ENCODE results near the gene ADAT1.

ADAT1 gene

DNA sequence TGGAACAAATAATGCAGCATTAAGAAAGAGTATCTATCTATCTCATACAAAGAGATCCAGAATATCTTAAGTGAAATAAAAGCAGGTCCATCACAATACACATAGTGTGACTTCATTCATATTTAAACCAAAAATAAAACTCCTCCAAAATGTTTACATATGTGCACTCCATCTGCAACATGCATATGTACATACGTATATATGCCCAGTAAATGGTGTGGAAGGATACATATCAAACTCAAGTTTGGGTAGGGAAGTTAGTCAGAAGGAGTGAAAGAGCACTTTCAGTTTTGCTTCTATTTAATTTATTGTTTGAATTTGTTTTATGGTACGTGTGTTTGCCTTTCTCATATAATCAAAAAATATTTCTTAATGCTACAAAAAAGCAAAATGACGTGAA lies 12.0 kb upstream of the ADAT1 start (continued):
- TF ChIP-seq BACH2 (CRISPR knock-in tag; IDR thresholded peaks at IDR 0.05; ENCODE audit: borderline replicate concordance) (no peak), ZNF70 (CRISPR knock-in tag; IDR thresholded peaks at IDR 0.05) (no peak), SNAI2 (CRISPR knock-in tag; IDR thresholded peaks at IDR 0.05) (no peak), GLIS3 (CRISPR knock-in tag; IDR thresholded peaks at IDR 0.05) (no peak), CSDC2 (CRISPR knock-in tag; IDR thresholded peaks at IDR 0.05) (no peak), ARNTL (CRISPR knock-in tag; IDR thresholded peaks at IDR 0.05; ENCODE audit: borderline replicate concordance, low read depth) (no peak), TCF4 (CRISPR knock-in tag; IDR thresholded peaks at IDR 0.05; ENCODE audit: borderline replicate concordance) (no peak)
- TF ChIP-seq, protein P1, sequence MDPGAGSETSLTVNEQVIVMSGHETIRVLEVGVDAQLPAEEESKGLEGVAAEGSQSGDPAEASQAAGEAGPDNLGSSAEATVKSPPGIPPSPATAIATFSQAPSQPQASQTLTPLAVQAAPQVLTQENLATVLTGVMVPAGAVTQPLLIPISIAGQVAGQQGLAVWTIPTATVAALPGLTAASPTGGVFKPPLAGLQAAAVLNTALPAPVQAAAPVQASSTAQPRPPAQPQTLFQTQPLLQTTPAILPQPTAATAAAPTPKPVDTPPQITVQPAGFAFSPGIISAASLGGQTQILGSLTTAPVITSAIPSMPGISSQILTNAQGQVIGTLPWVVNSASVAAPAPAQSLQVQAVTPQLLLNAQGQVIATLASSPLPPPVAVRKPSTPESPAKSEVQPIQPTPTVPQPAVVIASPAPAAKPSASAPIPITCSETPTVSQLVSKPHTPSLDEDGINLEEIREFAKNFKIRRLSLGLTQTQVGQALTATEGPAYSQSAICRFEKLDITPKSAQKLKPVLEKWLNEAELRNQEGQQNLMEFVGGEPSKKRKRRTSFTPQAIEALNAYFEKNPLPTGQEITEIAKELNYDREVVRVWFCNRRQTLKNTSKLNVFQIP (CRISPR knock-in tag; IDR thresholded peaks at IDR 0.05; ENCODE audit: borderline replicate concordance, low read depth) = no peak

DNA sequence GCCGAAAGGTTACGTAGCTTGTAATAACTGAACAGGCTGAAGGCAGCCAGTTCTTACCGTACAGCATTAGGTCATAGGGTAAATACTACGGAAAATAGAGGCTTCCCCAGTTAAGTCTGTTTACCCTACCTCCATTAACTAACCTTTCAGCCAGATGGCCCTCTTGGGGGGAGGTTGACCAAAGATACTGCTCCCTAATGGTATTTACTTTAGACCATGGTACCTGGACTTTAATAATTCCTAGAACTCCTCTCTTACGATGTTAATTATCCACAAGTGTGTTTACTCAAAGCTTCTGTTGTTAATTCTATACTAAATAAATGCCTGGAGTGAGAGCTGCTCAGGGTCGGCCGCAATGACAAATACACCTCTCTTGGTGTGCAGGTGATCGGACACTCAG lies 9.8 kb upstream of the ADAT1 start:
- no peak for TF ChIP-seq CSDC2 (CRISPR knock-in tag; IDR thresholded peaks at IDR 0.05)
- TF ChIP-seq TOX (CRISPR knock-in tag; IDR thresholded peaks at IDR 0.05; ENCODE audit: borderline replicate concordance) = no peak
- no peak for TF ChIP-seq ESRRG (CRISPR knock-in tag; IDR thresholded peaks at IDR 0.05)
- TF ChIP-seq, protein P2, sequence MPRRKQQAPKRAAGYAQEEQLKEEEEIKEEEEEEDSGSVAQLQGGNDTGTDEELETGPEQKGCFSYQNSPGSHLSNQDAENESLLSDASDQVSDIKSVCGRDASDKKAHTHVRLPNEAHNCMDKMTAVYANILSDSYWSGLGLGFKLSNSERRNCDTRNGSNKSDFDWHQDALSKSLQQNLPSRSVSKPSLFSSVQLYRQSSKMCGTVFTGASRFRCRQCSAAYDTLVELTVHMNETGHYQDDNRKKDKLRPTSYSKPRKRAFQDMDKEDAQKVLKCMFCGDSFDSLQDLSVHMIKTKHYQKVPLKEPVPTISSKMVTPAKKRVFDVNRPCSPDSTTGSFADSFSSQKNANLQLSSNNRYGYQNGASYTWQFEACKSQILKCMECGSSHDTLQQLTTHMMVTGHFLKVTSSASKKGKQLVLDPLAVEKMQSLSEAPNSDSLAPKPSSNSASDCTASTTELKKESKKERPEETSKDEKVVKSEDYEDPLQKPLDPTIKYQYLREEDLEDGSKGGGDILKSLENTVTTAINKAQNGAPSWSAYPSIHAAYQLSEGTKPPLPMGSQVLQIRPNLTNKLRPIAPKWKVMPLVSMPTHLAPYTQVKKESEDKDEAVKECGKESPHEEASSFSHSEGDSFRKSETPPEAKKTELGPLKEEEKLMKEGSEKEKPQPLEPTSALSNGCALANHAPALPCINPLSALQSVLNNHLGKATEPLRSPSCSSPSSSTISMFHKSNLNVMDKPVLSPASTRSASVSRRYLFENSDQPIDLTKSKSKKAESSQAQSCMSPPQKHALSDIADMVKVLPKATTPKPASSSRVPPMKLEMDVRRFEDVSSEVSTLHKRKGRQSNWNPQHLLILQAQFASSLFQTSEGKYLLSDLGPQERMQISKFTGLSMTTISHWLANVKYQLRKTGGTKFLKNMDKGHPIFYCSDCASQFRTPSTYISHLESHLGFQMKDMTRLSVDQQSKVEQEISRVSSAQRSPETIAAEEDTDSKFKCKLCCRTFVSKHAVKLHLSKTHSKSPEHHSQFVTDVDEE (CRISPR knock-in tag; IDR thresholded peaks at IDR 0.05) = no peak
- TF ChIP-seq, protein P3, sequence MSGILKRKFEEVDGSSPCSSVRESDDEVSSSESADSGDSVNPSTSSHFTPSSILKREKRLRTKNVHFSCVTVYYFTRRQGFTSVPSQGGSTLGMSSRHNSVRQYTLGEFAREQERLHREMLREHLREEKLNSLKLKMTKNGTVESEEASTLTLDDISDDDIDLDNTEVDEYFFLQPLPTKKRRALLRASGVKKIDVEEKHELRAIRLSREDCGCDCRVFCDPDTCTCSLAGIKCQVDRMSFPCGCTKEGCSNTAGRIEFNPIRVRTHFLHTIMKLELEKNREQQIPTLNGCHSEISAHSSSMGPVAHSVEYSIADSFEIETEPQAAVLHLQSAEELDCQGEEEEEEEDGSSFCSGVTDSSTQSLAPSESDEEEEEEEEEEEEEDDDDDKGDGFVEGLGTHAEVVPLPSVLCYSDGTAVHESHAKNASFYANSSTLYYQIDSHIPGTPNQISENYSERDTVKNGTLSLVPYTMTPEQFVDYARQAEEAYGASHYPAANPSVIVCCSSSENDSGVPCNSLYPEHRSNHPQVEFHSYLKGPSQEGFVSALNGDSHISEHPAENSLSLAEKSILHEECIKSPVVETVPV (CRISPR knock-in tag; IDR thresholded peaks at IDR 0.05) = no peak
- TF ChIP-seq ZNF565 (CRISPR knock-in tag; conservative IDR thresholded peaks at IDR 0.05; ENCODE audit: low read depth) = no peak
- TF ChIP-seq, protein P4, sequence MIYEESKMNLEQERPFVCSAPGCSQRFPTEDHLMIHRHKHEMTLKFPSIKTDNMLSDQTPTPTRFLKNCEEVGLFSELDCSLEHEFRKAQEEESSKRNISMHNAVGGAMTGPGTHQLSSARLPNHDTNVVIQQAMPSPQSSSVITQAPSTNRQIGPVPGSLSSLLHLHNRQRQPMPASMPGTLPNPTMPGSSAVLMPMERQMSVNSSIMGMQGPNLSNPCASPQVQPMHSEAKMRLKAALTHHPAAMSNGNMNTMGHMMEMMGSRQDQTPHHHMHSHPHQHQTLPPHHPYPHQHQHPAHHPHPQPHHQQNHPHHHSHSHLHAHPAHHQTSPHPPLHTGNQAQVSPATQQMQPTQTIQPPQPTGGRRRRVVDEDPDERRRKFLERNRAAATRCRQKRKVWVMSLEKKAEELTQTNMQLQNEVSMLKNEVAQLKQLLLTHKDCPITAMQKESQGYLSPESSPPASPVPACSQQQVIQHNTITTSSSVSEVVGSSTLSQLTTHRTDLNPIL (CRISPR knock-in tag; IDR thresholded peaks at IDR 0.05; ENCODE audit: low read depth) = no peak
- no peak for TF ChIP-seq ZFP3 (CRISPR knock-in tag; IDR thresholded peaks at IDR 0.05)
- no peak for TF ChIP-seq RARB (CRISPR knock-in tag; IDR thresholded peaks at IDR 0.05)
- no peak for ATAC-seq

DNA sequence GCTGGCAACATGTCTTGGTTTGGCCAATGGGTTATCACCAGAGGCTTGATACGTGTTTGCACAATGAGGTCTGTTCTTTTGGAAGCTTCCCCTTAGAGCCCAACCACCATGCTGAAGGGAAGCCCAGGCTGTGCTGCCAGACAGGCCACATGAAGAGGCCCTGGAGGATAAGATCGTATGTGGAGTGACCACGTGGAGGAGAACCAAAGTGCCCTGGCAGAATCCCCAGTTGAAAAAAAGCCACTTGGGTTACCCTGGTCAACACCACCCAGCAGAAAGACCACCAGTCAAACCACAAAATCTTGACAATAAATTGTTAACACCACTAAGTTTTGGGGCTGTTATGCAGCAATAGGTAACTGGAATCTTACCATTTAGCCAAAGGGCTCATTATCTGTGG lies 7.0 kb upstream of the ADAT1 start:
- ATAC-seq = no peak
- TF ChIP-seq TCF4 (CRISPR knock-in tag; IDR thresholded peaks at IDR 0.05; ENCODE audit: borderline replicate concordance) (no peak), RARB (CRISPR knock-in tag; IDR thresholded peaks at IDR 0.05) (no peak), TOX (CRISPR knock-in tag; IDR thresholded peaks at IDR 0.05; ENCODE audit: borderline replicate concordance) (no peak), SNAI2 (CRISPR knock-in tag; IDR thresholded peaks at IDR 0.05) (no peak), ZFP3 (CRISPR knock-in tag; IDR thresholded peaks at IDR 0.05) (no peak), ZNF8 (CRISPR knock-in tag; IDR thresholded peaks at IDR 0.05) (no peak), ARNTL (CRISPR knock-in tag; IDR thresholded peaks at IDR 0.05; ENCODE audit: borderline replicate concordance, low read depth) (no peak)
- TF ChIP-seq, protein P1 (CRISPR knock-in tag; IDR thresholded peaks at IDR 0.05; ENCODE audit: borderline replicate concordance, low read depth) = no peak

DNA sequence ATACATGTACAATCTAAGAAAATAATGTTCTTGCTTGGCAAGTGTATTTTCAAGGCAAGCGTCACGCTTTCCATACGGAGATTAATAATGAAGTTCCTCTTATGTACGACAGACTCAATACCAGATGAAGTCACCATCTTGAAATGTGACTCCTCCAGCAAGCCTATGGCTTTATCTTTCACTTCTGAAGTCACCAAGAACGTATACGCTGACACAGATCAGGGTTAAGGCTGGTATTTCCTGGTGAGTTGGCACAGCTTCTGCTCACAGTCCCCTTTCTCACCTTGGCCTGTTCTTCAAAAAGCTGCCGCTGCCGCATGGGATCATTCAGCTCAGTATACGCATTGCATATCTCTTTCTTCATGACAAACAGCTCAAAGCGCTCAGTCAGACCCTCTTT lies 6.1 kb upstream of the ADAT1 start:
- TF ChIP-seq ARNTL (CRISPR knock-in tag; IDR thresholded peaks at IDR 0.05; ENCODE audit: borderline replicate concordance, low read depth) (no peak), OSR1 (CRISPR knock-in tag; IDR thresholded peaks at IDR 0.05) (no peak), ZFP30 (CRISPR knock-in tag; IDR thresholded peaks at IDR 0.05) (no peak), TCF4 (CRISPR knock-in tag; IDR thresholded peaks at IDR 0.05; ENCODE audit: borderline replicate concordance) (no peak), ZNF565 (CRISPR knock-in tag; conservative IDR thresholded peaks at IDR 0.05; ENCODE audit: low read depth) (no peak)
- TF ChIP-seq, protein P2 (CRISPR knock-in tag; IDR thresholded peaks at IDR 0.05) = no peak
- TF ChIP-seq, protein P4 (CRISPR knock-in tag; IDR thresholded peaks at IDR 0.05; ENCODE audit: low read depth) = no peak
- TF ChIP-seq, protein P5, sequence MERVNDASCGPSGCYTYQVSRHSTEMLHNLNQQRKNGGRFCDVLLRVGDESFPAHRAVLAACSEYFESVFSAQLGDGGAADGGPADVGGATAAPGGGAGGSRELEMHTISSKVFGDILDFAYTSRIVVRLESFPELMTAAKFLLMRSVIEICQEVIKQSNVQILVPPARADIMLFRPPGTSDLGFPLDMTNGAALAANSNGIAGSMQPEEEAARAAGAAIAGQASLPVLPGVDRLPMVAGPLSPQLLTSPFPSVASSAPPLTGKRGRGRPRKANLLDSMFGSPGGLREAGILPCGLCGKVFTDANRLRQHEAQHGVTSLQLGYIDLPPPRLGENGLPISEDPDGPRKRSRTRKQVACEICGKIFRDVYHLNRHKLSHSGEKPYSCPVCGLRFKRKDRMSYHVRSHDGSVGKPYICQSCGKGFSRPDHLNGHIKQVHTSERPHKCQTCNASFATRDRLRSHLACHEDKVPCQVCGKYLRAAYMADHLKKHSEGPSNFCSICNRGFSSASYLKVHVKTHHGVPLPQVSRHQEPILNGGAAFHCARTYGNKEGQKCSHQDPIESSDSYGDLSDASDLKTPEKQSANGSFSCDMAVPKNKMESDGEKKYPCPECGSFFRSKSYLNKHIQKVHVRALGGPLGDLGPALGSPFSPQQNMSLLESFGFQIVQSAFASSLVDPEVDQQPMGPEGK (CRISPR knock-in tag; IDR thresholded peaks at IDR 0.05; ENCODE audit: borderline replicate concordance) = no peak
- no peak for ATAC-seq

Measured in SK-N-SH treated with all-trans-retinoic acid at 6 μM for 48 hours (cell line).